ENCODE data around the gene KCNJ15. TPM values are rescaled to one million over a fixed set of nuclear protein-coding genes. Genes with fewer than 3 reads are reported as not detected.

The KCNJ15 gene
- total RNA-seq, 4 donors from 2014 or later, result 0.14 to 0.16 TPM; not detected in 2

GRCh38 chr21:38300141-38300578, 43.4 kb downstream of the KCNJ15 start:
- no peak overlapping the region for H3K4me3 ChIP-seq
- H3K36me3 ChIP-seq, result no peaks in the 10 kb centered on the region
- WGBS, 2 donors (ENCODE audit: low coverage in 1 of 2), result 67 to 68% methylated on average over 6 to 7 of the region's 7 CpGs
- H3K27me3 ChIP-seq, result no peaks in the 10 kb centered on the region
- no peak for TF ChIP-seq POLR2A (IDR thresholded peaks at IDR 0.05)
- no peak for TF ChIP-seq POLR2AphosphoS5 (IDR thresholded peaks at IDR 0.05)
- TF ChIP-seq CTCF (IDR thresholded peaks at IDR 0.05), result no peak
- TF ChIP-seq EP300 (IDR thresholded peaks at IDR 0.05; ENCODE audit: low read depth), result no peak
- H3K27ac ChIP-seq, result no peak overlapping the region
- in situ Hi-C loops (cut with MboI; ENCODE audit: low pct_ligation_motif_present in 1 of 4, low pct_unique_long_range_greater_than_20kb in 1 of 4, low sequenced_read_pairs in 3 of 4), result no loop called here
- no peak for DNase-seq
- intact Hi-C loops (cut with DNase I; ENCODE audit: low total_unique reads), result no loop called here
- peaks cover 0 to 11% (median 0%) of the 10 kb centered on the region in 4 donors for H3K4me1 ChIP-seq
- no peaks in the 10 kb centered on the region for H3K9me3 ChIP-seq

- TF ChIP-seq CTCF (IDR thresholded peaks at IDR 0.05) (no peak), POLR2A (IDR thresholded peaks at IDR 0.05) (no peak), POLR2AphosphoS5 (IDR thresholded peaks at IDR 0.05) (no peak), EP300 (IDR thresholded peaks at IDR 0.05; ENCODE audit: low read depth) (no peak)
- Histone ChIP-seq H3K27me3 (peaks cover 2% of the 10 kb centered on the region), H3K4me1 (peaks cover 0 to 7% (median 0%) of the 10 kb centered on the region in 4 donors), H3K36me3 (no peaks in the 10 kb centered on the region), H3K27ac (no peak overlapping the region), H3K4me3 (no peak overlapping the region), H3K9me3 (no peaks in the 10 kb centered on the region)
- DNase-seq, result no peak
- 62 to 84% methylated on average over 4 to 15 of the region's 15 CpGs for WGBS, 2 donors (ENCODE audit: low coverage in 1 of 2)
- in situ Hi-C loops (cut with MboI; ENCODE audit: low pct_ligation_motif_present in 1 of 4, low pct_unique_long_range_greater_than_20kb in 1 of 4, low sequenced_read_pairs in 3 of 4), result no loop called here
- intact Hi-C loops (cut with DNase I; ENCODE audit: low total_unique reads), result no loop called here
Measured at GRCh38 chr21:38301321-38302214, 44.8 kb downstream of the KCNJ15 start.

- Histone ChIP-seq H3K36me3 (no peaks in the 10 kb centered on the region), H3K4me3 (no peak overlapping the region), H3K9me3 (no peaks in the 10 kb centered on the region), H3K27ac (no peak overlapping the region), H3K4me1 (no peaks in the 10 kb centered on the region), H3K27me3 (peaks cover 4% of the 10 kb centered on the region)
- intact Hi-C loops (cut with DNase I; ENCODE audit: low total_unique reads), result no loop called here
- DNase-seq, result no peak
- 33 to 36% methylated on average over 3 of the region's 3 CpGs for WGBS, 2 donors (ENCODE audit: low coverage in 1 of 2)
- in situ Hi-C loops (cut with MboI; ENCODE audit: low pct_ligation_motif_present in 1 of 4, low pct_unique_long_range_greater_than_20kb in 1 of 4, low sequenced_read_pairs in 3 of 4), result no loop called here
- TF ChIP-seq CTCF (IDR thresholded peaks at IDR 0.05) (no peak), POLR2AphosphoS5 (IDR thresholded peaks at IDR 0.05) (no peak), EP300 (IDR thresholded peaks at IDR 0.05; ENCODE audit: low read depth) (no peak), POLR2A (IDR thresholded peaks at IDR 0.05) (no peak)
Measured at GRCh38 chr21:38303300-38303699, 46.5 kb downstream of the KCNJ15 start.

GRCh38 chr21:38306433-38307141, 49.8 kb downstream of the KCNJ15 start:
- Histone ChIP-seq H3K36me3 (no peaks in the 10 kb centered on the region), H3K27me3 (peaks cover 9% of the 10 kb centered on the region), H3K4me3 (no peak overlapping the region), H3K9me3 (no peaks in the 10 kb centered on the region), H3K27ac (no peak overlapping the region), H3K4me1 (no peaks in the 10 kb centered on the region)
- in situ Hi-C loops (cut with MboI; ENCODE audit: low pct_ligation_motif_present in 1 of 4, low pct_unique_long_range_greater_than_20kb in 1 of 4, low sequenced_read_pairs in 3 of 4), result no loop called here
- TF ChIP-seq CTCF (IDR thresholded peaks at IDR 0.05), result no peak
- TF ChIP-seq POLR2AphosphoS5 (IDR thresholded peaks at IDR 0.05), result no peak
- TF ChIP-seq POLR2A (IDR thresholded peaks at IDR 0.05), result no peak
- no peak for TF ChIP-seq EP300 (IDR thresholded peaks at IDR 0.05; ENCODE audit: low read depth)
- intact Hi-C loops (cut with DNase I; ENCODE audit: low total_unique reads), result no loop called here
- 26 to 29% methylated on average over 6 to 7 of the region's 7 CpGs for WGBS, 2 donors (ENCODE audit: low coverage in 1 of 2)
- DNase-seq, result no peak

Measured in transverse colon (tissue), 4 donors.